Measurements from ENCODE around the gene DCC. TPM values are rescaled to one million over a fixed set of nuclear protein-coding genes. Genes with fewer than 3 reads are reported as not detected.

Gene DCC
- total RNA-seq, 4 donors from 2014 or later = 0.94 TPM; not detected in 3

DNA sequence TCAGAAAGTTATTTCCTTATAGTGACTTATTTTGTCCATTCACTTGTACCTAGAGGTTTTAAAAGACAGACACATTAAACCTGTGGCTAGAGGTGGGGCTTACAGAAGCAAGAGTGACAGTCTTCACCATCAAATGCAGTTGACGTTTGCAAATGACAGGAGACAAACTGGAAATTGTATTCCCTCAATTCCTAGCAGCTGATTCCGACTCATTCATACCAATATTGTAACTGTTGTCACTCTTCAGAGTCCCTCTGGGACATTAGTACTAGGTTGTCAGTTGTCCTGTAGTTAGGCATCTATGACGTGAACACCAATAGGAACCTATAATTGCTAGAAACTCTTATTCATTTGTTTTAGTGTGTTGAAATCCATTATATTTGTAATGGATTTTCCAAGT, 794.7 kb downstream of the DCC start:
- Histone ChIP-seq H3K9me3 (no peaks in the 10 kb centered on the region), H3K4me1 (no peaks in the 10 kb centered on the region), H3K27me3 (no peaks in the 10 kb centered on the region), H3K4me3 (replicated peaks in 1 of 3) (no peak overlapping the region), H3K27ac (no peak overlapping the region), H3K36me3 (no peaks in the 10 kb centered on the region)
- intact Hi-C loops (cut with DNase I) = no loop called here
- no peak for DNase-seq
- TF ChIP-seq, protein P1, sequence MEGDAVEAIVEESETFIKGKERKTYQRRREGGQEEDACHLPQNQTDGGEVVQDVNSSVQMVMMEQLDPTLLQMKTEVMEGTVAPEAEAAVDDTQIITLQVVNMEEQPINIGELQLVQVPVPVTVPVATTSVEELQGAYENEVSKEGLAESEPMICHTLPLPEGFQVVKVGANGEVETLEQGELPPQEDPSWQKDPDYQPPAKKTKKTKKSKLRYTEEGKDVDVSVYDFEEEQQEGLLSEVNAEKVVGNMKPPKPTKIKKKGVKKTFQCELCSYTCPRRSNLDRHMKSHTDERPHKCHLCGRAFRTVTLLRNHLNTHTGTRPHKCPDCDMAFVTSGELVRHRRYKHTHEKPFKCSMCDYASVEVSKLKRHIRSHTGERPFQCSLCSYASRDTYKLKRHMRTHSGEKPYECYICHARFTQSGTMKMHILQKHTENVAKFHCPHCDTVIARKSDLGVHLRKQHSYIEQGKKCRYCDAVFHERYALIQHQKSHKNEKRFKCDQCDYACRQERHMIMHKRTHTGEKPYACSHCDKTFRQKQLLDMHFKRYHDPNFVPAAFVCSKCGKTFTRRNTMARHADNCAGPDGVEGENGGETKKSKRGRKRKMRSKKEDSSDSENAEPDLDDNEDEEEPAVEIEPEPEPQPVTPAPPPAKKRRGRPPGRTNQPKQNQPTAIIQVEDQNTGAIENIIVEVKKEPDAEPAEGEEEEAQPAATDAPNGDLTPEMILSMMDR (IDR thresholded peaks at IDR 0.05) = no peak
- no peak for TF ChIP-seq POLR2A (IDR thresholded peaks at IDR 0.05)
- WGBS, 2 donors = 85 to 86% methylated on average over 3 of the region's 3 CpGs

DNA sequence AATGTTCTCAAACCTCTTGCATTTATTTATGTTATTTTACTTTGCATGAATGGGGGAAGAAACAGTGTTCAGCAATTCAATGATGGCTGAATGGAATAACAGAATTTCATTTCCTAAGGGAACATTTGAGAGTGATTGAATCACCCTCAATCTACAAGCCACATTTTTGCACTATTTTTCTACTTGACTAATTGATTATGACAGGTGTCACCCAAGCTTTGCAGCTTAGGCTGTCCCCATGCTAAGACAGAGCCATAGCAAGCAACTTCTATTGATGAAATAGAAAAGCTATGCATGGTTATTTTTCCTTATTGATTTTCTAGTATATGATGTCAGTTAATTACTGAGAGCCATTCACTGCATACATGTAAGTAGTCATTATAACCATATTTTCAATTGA, 795.7 kb downstream of the DCC start:
- no peak for DNase-seq
- no peaks in the 10 kb centered on the region for H3K9me3 ChIP-seq
- H3K36me3 ChIP-seq = no peaks in the 10 kb centered on the region
- no peak overlapping the region for H3K27ac ChIP-seq
- intact Hi-C loops (cut with DNase I) = no loop called here
- H3K27me3 ChIP-seq = no peaks in the 10 kb centered on the region
- H3K4me1 ChIP-seq = no peaks in the 10 kb centered on the region
- no peak overlapping the region for H3K4me3 ChIP-seq (replicated peaks in 1 of 3)
- no peak for TF ChIP-seq POLR2A (IDR thresholded peaks at IDR 0.05)
- TF ChIP-seq, protein P1 (IDR thresholded peaks at IDR 0.05) = no peak

DNA sequence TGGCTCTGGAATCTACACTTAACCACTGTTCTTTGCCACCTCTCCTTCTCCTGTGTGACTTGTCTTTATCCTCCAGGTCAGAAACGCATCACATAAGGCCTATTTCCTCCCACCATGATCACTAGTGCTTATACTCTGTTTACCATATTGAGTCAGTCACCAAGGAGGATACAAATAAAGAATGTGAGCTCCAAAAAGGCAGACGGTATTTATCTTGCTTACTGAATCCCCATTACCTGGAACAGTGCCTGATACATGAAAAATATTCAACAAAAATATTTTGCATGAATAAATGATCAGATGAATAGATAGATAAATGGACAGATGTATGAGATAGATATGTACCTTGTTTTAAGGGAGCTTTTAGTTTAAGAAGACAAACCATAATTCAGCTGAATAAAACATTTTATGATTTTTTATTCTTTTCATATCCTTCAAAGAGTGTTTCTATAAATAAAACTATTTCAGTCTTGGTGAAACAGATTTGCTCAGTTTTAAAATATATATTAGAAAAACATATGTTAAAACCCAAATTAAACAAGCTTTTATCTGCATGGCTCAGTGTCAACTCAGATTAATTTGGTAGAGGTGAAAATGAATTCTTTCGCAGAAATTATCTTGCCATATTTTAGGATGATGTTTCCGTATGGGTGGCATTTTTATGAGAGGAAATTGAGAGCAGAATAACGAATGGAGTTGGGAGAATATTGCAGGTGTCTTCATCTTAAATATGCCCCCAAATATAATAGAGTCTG, 799.9 kb downstream of the DCC start:
- no peaks in the 10 kb centered on the region for H3K36me3 ChIP-seq
- no peaks in the 10 kb centered on the region for H3K4me1 ChIP-seq
- intact Hi-C loops (cut with DNase I) = no loop called here

DNA sequence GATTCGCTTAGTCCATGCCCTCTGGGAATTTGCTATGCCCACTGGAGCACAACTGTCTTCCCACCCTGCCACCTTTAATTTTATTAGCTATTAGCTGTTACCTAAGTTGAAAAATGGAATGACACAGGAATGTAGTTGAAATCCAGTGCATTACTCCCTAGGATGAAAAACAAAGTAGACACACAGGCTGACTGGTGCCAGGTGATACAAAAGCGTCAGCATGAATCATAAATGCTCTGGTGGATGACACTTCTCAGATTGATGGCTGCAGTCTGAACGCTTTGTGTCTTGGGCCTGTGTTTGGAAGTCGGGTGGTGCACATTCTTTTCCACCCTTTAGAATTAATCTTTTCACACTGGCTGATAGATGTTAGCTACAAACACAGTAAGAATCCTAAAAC, 802.0 kb downstream of the DCC start:
- TF ChIP-seq, protein P1 (IDR thresholded peaks at IDR 0.05) = no peak
- no peak for TF ChIP-seq POLR2A (IDR thresholded peaks at IDR 0.05)
- Histone ChIP-seq H3K27ac (no peak overlapping the region), H3K27me3 (no peaks in the 10 kb centered on the region), H3K9me3 (no peaks in the 10 kb centered on the region), H3K4me1 (no peaks in the 10 kb centered on the region), H3K36me3 (no peaks in the 10 kb centered on the region), H3K4me3 (replicated peaks in 1 of 3) (no peak overlapping the region)
- DNase-seq = no peak
- intact Hi-C loops (cut with DNase I) = no loop called here
- 78 to 81% methylated on average over 4 of the region's 4 CpGs for whole genome bisulfite sequencing, 2 donors

More for the DNA sequence above, 799.9 kb downstream of the DCC start:
- TF ChIP-seq, protein P1 (IDR thresholded peaks at IDR 0.05) = no peak
- TF ChIP-seq POLR2A (IDR thresholded peaks at IDR 0.05) = no peak
- no peaks in the 10 kb centered on the region for H3K27me3 ChIP-seq
- no peak overlapping the region for H3K27ac ChIP-seq
- 85% methylated on average over 5 of the region's 5 CpGs for WGBS, 2 donors
- no peak overlapping the region for H3K4me3 ChIP-seq (replicated peaks in 1 of 3)
- no peaks in the 10 kb centered on the region for H3K9me3 ChIP-seq
- no peak for DNase-seq

DNA sequence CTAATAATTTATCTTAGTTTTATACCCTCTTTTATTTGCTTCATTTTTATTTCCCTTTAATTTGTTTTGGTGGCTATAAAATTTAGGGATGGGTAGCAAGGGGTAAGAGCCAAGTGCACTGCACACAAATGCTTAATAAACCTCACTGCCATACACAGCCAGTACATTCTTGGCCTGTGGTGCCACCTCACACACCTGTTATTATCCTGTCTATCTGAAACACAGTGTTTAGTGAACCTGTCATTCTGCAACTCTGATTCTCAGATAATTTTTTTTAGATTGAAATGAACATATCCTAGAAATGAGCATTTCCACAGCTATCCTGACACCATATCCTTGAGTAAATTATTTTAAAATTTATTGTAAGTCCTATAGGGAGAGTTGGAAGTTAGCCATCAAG, 807.5 kb downstream of the DCC start:
- no peaks in the 10 kb centered on the region for H3K27me3 ChIP-seq
- H3K36me3 ChIP-seq = no peaks in the 10 kb centered on the region
- no peak for DNase-seq
- no peaks in the 10 kb centered on the region for H3K9me3 ChIP-seq
- no peak overlapping the region for H3K27ac ChIP-seq
- intact Hi-C loops (cut with DNase I) = no loop called here
- H3K4me3 ChIP-seq (replicated peaks in 1 of 3) = no peak overlapping the region
- TF ChIP-seq POLR2A (IDR thresholded peaks at IDR 0.05) = no peak
- TF ChIP-seq, protein P1 (IDR thresholded peaks at IDR 0.05) = no peak
- H3K4me1 ChIP-seq = no peaks in the 10 kb centered on the region

Data from thyroid gland (tissue), 4 donors.